Liver (tissue), 9 donors: ENCODE measurements around the gene CRISPLD2. TPM values are rescaled to one million over a fixed set of nuclear protein-coding genes. Genes with fewer than 3 reads are reported as not detected.

ENCODE experiments used
- DNase-seq: peaks from one replicate; pipeline ENCODE4 v3.0.0-alpha.2; 2017; ENCODE audit warnings: low spot score
- H3K27ac ChIP-seq, 2 donors: one replicate each; pipeline ENCODE4 v1.7.0; 2013; ENCODE audit warnings: inconsistent platforms in 2 of 2, low read length in 2 of 2, control low read depth in 1 of 2, low read depth in 1 of 2, mild to moderate bottlenecking in 1 of 2
- H3K27me3 ChIP-seq, 4 donors: one replicate each; pipeline versions ENCODE4 v1.6.1 to v1.7.0; 2013; ENCODE audit warnings: low read length in 3 of 4, inconsistent platforms in 1 of 4, mild to moderate bottlenecking in 1 of 4, moderate library complexity in 1 of 4; ENCODE audit not compliant: control insufficient read depth in 4 of 4, insufficient read depth in 4 of 4
- H3K36me3 ChIP-seq, 4 donors: one replicate each; pipeline versions ENCODE4 v1.6.1 to v1.7.0; 2013; ENCODE audit warnings: low read length in 3 of 4, mild to moderate bottlenecking in 3 of 4, low read depth in 1 of 4, moderate library complexity in 1 of 4; ENCODE audit not compliant: control insufficient read depth in 4 of 4, insufficient read depth in 3 of 4
- H3K4me1 ChIP-seq, 4 donors: one replicate each; pipeline versions ENCODE4 v1.6.1 to v1.7.0; 2013; ENCODE audit warnings: low read length in 3 of 4, mild to moderate bottlenecking in 3 of 4, moderate library complexity in 1 of 4; ENCODE audit not compliant: control insufficient read depth in 4 of 4, insufficient read depth in 4 of 4
- H3K4me3 ChIP-seq, 3 donors: one replicate each; pipeline versions ENCODE4 v1.6.1 to v1.7.0; 2013; ENCODE audit warnings: low read length in 3 of 3, control low read depth in 1 of 3, low read depth in 1 of 3, mild to moderate bottlenecking in 1 of 3
- H3K9ac ChIP-seq, 2 donors: one replicate each; pipeline ENCODE4 v1.7.0; 2013; ENCODE audit warnings: low read length in 2 of 2, mild to moderate bottlenecking in 2 of 2, moderate library complexity in 2 of 2, control low read depth in 1 of 2, low read depth in 1 of 2
- H3K9me3 ChIP-seq, 4 donors: one replicate each; pipeline versions ENCODE4 v1.6.1 to v1.7.0; 2013; ENCODE audit warnings: low read length in 3 of 4; ENCODE audit not compliant: control insufficient read depth in 4 of 4
- ATF3 ChIP-seq: IDR thresholded peaks from 2 replicates; pipeline ENCODE4 v1.6.1; 2016; ENCODE audit warnings: antibody characterized with exemption
- CTCF ChIP-seq: fragments of 150-350 bp; IDR thresholded peaks from 2 replicates; pipeline ENCODE4 v1.5.1; 2017; ENCODE audit warnings: improper control_type of control experiment, low read depth, low read length; ENCODE audit not compliant: missing input control
- EGR1 ChIP-seq, 2 donors: IDR thresholded peaks; 2 replicates each; pipeline ENCODE4 v1.6.1; 2016 to 2018; ENCODE audit warnings: antibody characterized with exemption in 2 of 2, low read depth in 2 of 2
- FOXA1 ChIP-seq: IDR thresholded peaks from 2 replicates; pipeline ENCODE4 v1.6.1; 2016; ENCODE audit warnings: antibody characterized with exemption
- FOXA2 ChIP-seq: IDR thresholded peaks from 2 replicates; pipeline ENCODE4 v1.6.1; 2016; ENCODE audit warnings: antibody characterized with exemption
- GABPA ChIP-seq, 2 donors: IDR thresholded peaks in 1 of 2; conservative IDR thresholded peaks in 1 of 2; 2 replicates each; pipeline ENCODE4 v1.6.1; 2016; ENCODE audit warnings: antibody characterized with exemption in 2 of 2, mild to moderate bottlenecking in 1 of 2, moderate library complexity in 1 of 2
- HNF4A ChIP-seq, 2 donors: conservative IDR thresholded peaks; 2 replicates each; pipeline ENCODE4 v1.6.1; 2016; ENCODE audit warnings: antibody characterized with exemption in 2 of 2, mild to moderate bottlenecking in 2 of 2
- HNF4G ChIP-seq: IDR thresholded peaks from 2 replicates; pipeline ENCODE4 v1.6.1; 2016; ENCODE audit warnings: antibody characterized with exemption
- JUND ChIP-seq, 2 donors: IDR thresholded peaks; 2 replicates each; pipeline ENCODE4 v1.6.1; 2016; ENCODE audit warnings: antibody characterized with exemption in 2 of 2
- MAX ChIP-seq: IDR thresholded peaks from 2 replicates; pipeline ENCODE4 v1.6.1; 2016; ENCODE audit warnings: antibody characterized with exemption
- NR2F2 ChIP-seq: IDR thresholded peaks from 2 replicates; pipeline ENCODE4 v1.6.1; 2016; ENCODE audit warnings: antibody characterized with exemption
- RAD21 ChIP-seq, 2 donors: IDR thresholded peaks; 2 replicates each; pipeline ENCODE4 v1.6.1; 2016; ENCODE audit warnings: antibody characterized with exemption in 2 of 2, mild to moderate bottlenecking in 2 of 2
- REST ChIP-seq: IDR thresholded peaks from 2 replicates; pipeline ENCODE4 v1.6.1; 2016; ENCODE audit warnings: antibody characterized with exemption, mild to moderate bottlenecking
- RXRA ChIP-seq, 2 donors: IDR thresholded peaks; 2 replicates each; pipeline ENCODE4 v1.6.1; 2017 to 2018; ENCODE audit warnings: antibody characterized with exemption in 2 of 2, mild to moderate bottlenecking in 1 of 2
- SP1 ChIP-seq: IDR thresholded peaks from 2 replicates; pipeline ENCODE4 v1.6.1; 2018; ENCODE audit warnings: antibody characterized with exemption, mild to moderate bottlenecking
- TAF1 ChIP-seq: conservative IDR thresholded peaks from 2 replicates; pipeline ENCODE4 v1.6.1; 2016; ENCODE audit warnings: antibody characterized with exemption, mild to moderate bottlenecking
- YY1 ChIP-seq: IDR thresholded peaks from 2 replicates; pipeline ENCODE4 v1.6.1; 2016; ENCODE audit warnings: antibody characterized with exemption, mild to moderate bottlenecking
- ZBTB33 ChIP-seq: IDR thresholded peaks from 2 replicates; pipeline ENCODE4 v1.6.1; 2016; ENCODE audit warnings: antibody characterized with exemption
- WGBS: extraction: QIAGEN DNeasy Blood & Tissue Kit; methylation state at CpG from one replicate; pipeline ENCODE4 v1.1.7; 2013; 5-methylcytosine and 5-hydroxymethylcytosine counted together
- polyA plus RNA-seq, 2 donors: library from polyadenylated mRNA; stranded (reverse) in 1 of 2; unstranded in 1 of 2; fragments of 200-250 nt in 1 of 2; fragments of >200 nt in 1 of 2; fragmentation: Nextera tagmentation in 1 of 2; extraction: Ambion mirVana in 1 of 2; gene quantifications; one replicate each; pipeline versions ENCODE4 v1.2.1 to v1.2.3, GENCODE V29; 2013 to 2015
- total RNA-seq, 2 donors: library from RNA; depleted of rRNA; stranded (reverse); fragments of >200 nt; gene quantifications; one replicate each; pipeline ENCODE4 v1.2.3, GENCODE V29; 2014
- donor health status: healthy.
- donor health status: healthy.
- donor health status: healthy.
- donor health status: healthy.
- donor health status: healthy.

The CRISPLD2 gene
- total and polyA plus RNA-seq, 4 donors = 2.6 to 14.8 (median 4.1) TPM

- peaks cover 3 to 13% (median 9%) of the 10 kb centered on the region in 4 donors for H3K4me1 ChIP-seq
- no peak overlapping the region for H3K4me3 ChIP-seq
- DNase-seq = no peak
- TF ChIP-seq CTCF = no peak
- no peak for TF ChIP-seq GABPA (IDR thresholded peaks at IDR 0.05 in 1 of 2, conservative IDR thresholded peaks at IDR 0.05 in 1 of 2)
- TF ChIP-seq MAX = no peak
- no peak for TF ChIP-seq ATF3
- TF ChIP-seq TAF1 = no peak
- no peak for TF ChIP-seq RXRA (IDR thresholded peaks at IDR 0.05)
- TF ChIP-seq FOXA1 = no peak
- no peak for TF ChIP-seq YY1
- TF ChIP-seq JUND (IDR thresholded peaks at IDR 0.05) = no peak
- no peak for TF ChIP-seq REST
- no peak for TF ChIP-seq SP1
- TF ChIP-seq RAD21 (IDR thresholded peaks at IDR 0.05) = no peak
- no peak for TF ChIP-seq HNF4A (conservative IDR thresholded peaks at IDR 0.05)
- TF ChIP-seq FOXA2 = no peak
- no peak for TF ChIP-seq EGR1 (IDR thresholded peaks at IDR 0.05; ENCODE audit: low read depth in 2 of 2)
- no peak for TF ChIP-seq ZBTB33
- no peak for TF ChIP-seq NR2F2
- no peak for TF ChIP-seq HNF4G
- no peak overlapping the region for H3K27ac ChIP-seq
- no peaks in the 10 kb centered on the region for H3K9me3 ChIP-seq
- 88% methylated on average over 6 of the region's 6 CpGs for WGBS
- no peak overlapping the region for H3K9ac ChIP-seq
- H3K36me3 ChIP-seq = no peaks in the 10 kb centered on the region
- no peaks in the 10 kb centered on the region for H3K27me3 ChIP-seq
These were observed 97.1 kb downstream of the CRISPLD2 start for GRCh38 chr16:84916850-84917249.
